Nephron (organoid): Measurements from ENCODE around the gene GLUL.
A peak's percentile ranks its signal among the peaks of the same experiment; 100 is the strongest.

Source experiments
- H3K27ac Mint-ChIP-seq, 3 experiments: 2 replicates each; pipeline ENCODE4 v1.8.0; 2020; ENCODE audit warnings: mixed read lengths in 3 of 3, mild to moderate bottlenecking in 2 of 3, moderate library complexity in 1 of 3
- H3K27me3 Mint-ChIP-seq: 2 replicates; pipeline ENCODE4 v1.8.0; 2021; ENCODE audit warnings: low read depth, mild to moderate bottlenecking, moderate library complexity, mixed read lengths
- H3K36me3 Mint-ChIP-seq: 2 replicates; pipeline ENCODE4 v1.8.0; 2020; ENCODE audit warnings: low read depth, mixed read lengths
- H3K4me1 Mint-ChIP-seq: 2 replicates; pipeline ENCODE4 v1.8.0; 2020; ENCODE audit warnings: mixed read lengths
- H3K4me3 Mint-ChIP-seq, 3 experiments: 2 replicates each; pipeline ENCODE4 v1.8.0; 2020; ENCODE audit warnings: mild to moderate bottlenecking in 3 of 3, mixed read lengths in 3 of 3, moderate library complexity in 2 of 3
- H3K9me3 Mint-ChIP-seq: 2 replicates; pipeline ENCODE4 v1.8.0; 2020; ENCODE audit warnings: mixed read lengths
- TF ChIP-seq, protein P1 (sequence below), 3 experiments: fragments of 200-600 bp; sonication (generic); IDR thresholded peaks; one replicate each; pipeline ENCODE4 v1.5.0; 2021; ENCODE audit warnings: antibody characterized with exemption in 3 of 3; ENCODE audit not compliant: unreplicated experiment in 3 of 3

The GLUL gene

DNA sequence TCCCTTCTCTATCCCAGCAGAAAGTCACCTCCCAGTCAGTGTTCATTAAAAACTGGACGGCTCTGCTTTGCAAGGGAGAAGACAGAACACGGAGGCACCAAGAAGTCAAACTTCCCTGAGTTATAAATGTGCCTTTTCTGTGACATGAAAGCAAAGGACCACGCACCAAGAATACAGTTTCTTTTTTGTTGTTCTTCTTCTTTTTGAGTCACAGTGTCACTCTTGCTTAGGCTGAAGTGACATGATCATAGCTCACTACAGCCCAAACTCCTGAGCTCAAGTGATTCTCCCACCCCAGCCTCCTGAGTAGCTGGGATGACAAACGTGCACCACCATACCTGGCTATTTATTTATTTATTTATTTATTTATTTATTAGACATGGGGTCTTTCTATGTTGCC, 22.7 kb downstream of the GLUL start:
- H3K27me3 Mint-ChIP-seq: no peaks in the 10 kb centered on the region
- H3K4me3 Mint-ChIP-seq: no peak overlapping the region
- no peak overlapping the region for H3K27ac Mint-ChIP-seq
- H3K9me3 Mint-ChIP-seq: no peaks in the 10 kb centered on the region
- peaks cover 11% of the 10 kb centered on the region for H3K4me1 Mint-ChIP-seq
- TF ChIP-seq, protein P1, sequence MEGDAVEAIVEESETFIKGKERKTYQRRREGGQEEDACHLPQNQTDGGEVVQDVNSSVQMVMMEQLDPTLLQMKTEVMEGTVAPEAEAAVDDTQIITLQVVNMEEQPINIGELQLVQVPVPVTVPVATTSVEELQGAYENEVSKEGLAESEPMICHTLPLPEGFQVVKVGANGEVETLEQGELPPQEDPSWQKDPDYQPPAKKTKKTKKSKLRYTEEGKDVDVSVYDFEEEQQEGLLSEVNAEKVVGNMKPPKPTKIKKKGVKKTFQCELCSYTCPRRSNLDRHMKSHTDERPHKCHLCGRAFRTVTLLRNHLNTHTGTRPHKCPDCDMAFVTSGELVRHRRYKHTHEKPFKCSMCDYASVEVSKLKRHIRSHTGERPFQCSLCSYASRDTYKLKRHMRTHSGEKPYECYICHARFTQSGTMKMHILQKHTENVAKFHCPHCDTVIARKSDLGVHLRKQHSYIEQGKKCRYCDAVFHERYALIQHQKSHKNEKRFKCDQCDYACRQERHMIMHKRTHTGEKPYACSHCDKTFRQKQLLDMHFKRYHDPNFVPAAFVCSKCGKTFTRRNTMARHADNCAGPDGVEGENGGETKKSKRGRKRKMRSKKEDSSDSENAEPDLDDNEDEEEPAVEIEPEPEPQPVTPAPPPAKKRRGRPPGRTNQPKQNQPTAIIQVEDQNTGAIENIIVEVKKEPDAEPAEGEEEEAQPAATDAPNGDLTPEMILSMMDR (IDR thresholded peaks at IDR 0.05; ENCODE audit: unreplicated experiment in 3 of 3): no peak
- no peaks in the 10 kb centered on the region for H3K36me3 Mint-ChIP-seq

DNA sequence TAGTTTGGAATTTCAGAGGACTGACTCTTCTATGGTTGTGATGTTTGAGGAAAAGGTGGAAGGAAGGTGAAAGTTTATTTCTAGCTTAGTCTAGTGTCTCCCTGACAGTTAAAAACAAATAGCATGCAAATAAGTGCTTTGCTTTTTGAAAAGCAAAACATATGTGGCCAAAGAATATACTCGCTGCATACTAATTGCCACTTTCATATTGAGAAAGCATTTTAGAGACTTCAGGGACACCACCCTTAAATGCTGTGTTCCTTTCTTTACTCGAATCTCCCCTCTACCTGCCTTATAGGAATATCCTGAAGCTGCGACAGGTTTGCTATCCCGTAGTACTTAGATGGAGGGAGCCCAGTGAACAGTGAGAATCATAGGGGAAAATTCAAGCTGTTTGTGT, 23.2 kb downstream of the GLUL start:
- H3K27ac Mint-ChIP-seq: peak overlapping the region in 2 of 3 experiments; percentile 1 to 59
- H3K4me1 Mint-ChIP-seq: peaks cover 11% of the 10 kb centered on the region
- H3K9me3 Mint-ChIP-seq: no peaks in the 10 kb centered on the region
- TF ChIP-seq, protein P1 (IDR thresholded peaks at IDR 0.05; ENCODE audit: unreplicated experiment in 3 of 3): no peak
- no peaks in the 10 kb centered on the region for H3K36me3 Mint-ChIP-seq
- no peaks in the 10 kb centered on the region for H3K27me3 Mint-ChIP-seq
- H3K4me3 Mint-ChIP-seq: no peak overlapping the region

DNA sequence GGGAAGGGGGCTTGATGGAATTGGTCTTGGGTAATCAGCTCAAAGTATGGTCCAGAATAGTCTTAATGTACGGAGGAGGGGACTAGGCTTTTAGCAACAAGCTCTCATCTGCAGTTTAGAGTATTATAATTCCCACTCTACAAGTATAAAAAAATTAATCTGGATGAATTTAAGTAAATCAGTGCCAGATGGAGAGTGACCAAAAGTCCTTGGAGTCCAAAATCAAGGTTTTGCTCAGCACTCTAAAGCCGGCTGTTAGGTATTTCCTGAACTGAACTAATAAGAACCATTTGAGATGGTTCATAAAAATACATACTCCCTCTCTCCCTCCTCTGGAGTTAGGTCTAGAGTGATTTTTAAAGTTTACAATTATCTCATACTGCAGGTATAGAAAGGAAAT, 23.7 kb downstream of the GLUL start:
- Mint-ChIP-seq H3K4me1 (peaks cover 11% of the 10 kb centered on the region), H3K36me3 (no peaks in the 10 kb centered on the region), H3K27me3 (no peaks in the 10 kb centered on the region), H3K4me3 (no peak overlapping the region), H3K27ac (peak overlapping the region in 2 of 3 experiments; percentile 1 to 59), H3K9me3 (no peaks in the 10 kb centered on the region)
- TF ChIP-seq, protein P1 (IDR thresholded peaks at IDR 0.05; ENCODE audit: unreplicated experiment in 3 of 3): no peak

DNA sequence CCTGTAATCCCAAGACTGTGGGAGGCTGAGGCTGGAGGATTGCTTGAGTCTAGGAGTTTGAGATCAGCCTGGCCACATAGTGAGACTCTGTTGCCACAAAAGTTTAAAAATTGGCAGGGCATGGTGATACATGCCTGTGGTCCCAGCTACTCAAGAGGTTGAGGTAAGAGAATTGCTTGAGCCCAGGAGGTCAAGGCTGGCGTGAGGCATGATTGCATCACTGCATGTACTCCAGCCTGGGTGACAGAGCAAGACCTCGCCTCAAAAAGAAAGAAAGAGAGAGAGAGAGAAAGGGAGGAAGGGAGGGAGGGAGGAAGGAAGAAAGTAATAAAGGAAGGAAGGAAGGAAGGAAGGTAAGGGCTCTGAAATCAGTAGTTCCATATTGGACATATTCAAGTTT, 25.0 kb downstream of the GLUL start:
- Mint-ChIP-seq H3K36me3 (no peaks in the 10 kb centered on the region), H3K4me1 (peaks cover 11% of the 10 kb centered on the region), H3K4me3 (no peak overlapping the region), H3K27ac (no peak overlapping the region), H3K27me3 (no peaks in the 10 kb centered on the region), H3K9me3 (no peaks in the 10 kb centered on the region)
- TF ChIP-seq, protein P1 (IDR thresholded peaks at IDR 0.05; ENCODE audit: unreplicated experiment in 3 of 3): no peak

GRCh38 chr1:182359645-182360044, 31.9 kb downstream of the GLUL start:
- H3K27me3 Mint-ChIP-seq: peaks cover 3% of the 10 kb centered on the region
- H3K4me3 Mint-ChIP-seq: no peak overlapping the region
- TF ChIP-seq, protein P1 (IDR thresholded peaks at IDR 0.05; ENCODE audit: unreplicated experiment in 3 of 3): no peak
- H3K27ac Mint-ChIP-seq: no peak overlapping the region
- H3K4me1 Mint-ChIP-seq: peaks cover 27% of the 10 kb centered on the region
- H3K9me3 Mint-ChIP-seq: no peaks in the 10 kb centered on the region
- no peaks in the 10 kb centered on the region for H3K36me3 Mint-ChIP-seq

DNA sequence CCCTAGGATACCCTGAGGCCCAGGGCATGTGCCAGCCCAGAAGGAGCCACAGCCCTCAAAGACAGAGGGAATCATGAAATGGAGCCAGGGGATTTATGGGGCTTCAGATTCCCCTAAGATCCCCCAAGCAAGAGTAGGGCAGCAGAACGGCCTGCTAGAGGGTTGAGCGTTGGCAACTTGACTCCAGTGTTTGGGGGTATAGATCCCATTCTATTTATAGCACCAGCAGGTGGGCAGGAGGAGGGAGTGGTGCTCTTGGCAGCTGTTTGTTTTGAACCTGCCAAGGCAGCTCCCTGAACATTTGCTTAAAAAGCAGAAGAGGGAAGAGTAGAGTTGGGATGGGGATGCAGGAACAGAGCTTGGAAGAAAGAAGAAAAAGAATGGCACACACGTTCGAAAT, 33.7 kb downstream of the GLUL start:
- no peaks in the 10 kb centered on the region for H3K9me3 Mint-ChIP-seq
- H3K27ac Mint-ChIP-seq: peak overlapping the region; percentile 2 to 71 (median 53)
- peaks cover 27% of the 10 kb centered on the region for H3K4me1 Mint-ChIP-seq
- TF ChIP-seq, protein P1 (IDR thresholded peaks at IDR 0.05; ENCODE audit: unreplicated experiment in 3 of 3): no peak
- H3K36me3 Mint-ChIP-seq: no peaks in the 10 kb centered on the region
- H3K4me3 Mint-ChIP-seq: peak overlapping the region in 1 of 3 experiments; percentile 44
- H3K27me3 Mint-ChIP-seq: peaks cover 3% of the 10 kb centered on the region
